ENCODE results near the gene NUP93.

NUP93 gene

GRCh38 chr16:56700195-56700594 is 29.7 kb upstream of the NUP93 start:
- ChIA-PET CTCF (interaction anchor here (2.9 kb wide), 1 partner anchor 99 kb away, joined by 15 read pairs; no protein-coding TSS in a partner anchor), POLR2A (interaction anchor here (1.0 kb wide), 1 partner anchor 96 kb away, joined by 3 read pairs; no protein-coding TSS in a partner anchor)
- TF ChIP-seq HDGF (IDR thresholded peaks at IDR 0.05; ENCODE audit: borderline replicate concordance) (no peak), CTBP1 (IDR thresholded peaks at IDR 0.05; ENCODE audit: borderline replicate concordance) (no peak), TARDBP (IDR thresholded peaks at IDR 0.05) (no peak), SP1 (IDR thresholded peaks at IDR 0.05) (no peak), FOXM1 (IDR thresholded peaks at IDR 0.05; ENCODE audit: borderline replicate concordance) (no peak), ZNF384 (IDR thresholded peaks at IDR 0.05) (no peak), ARNT (IDR thresholded peaks at IDR 0.05) (no peak), PKNOX1 (IDR thresholded peaks at IDR 0.05) (no peak), FOXK2 (IDR thresholded peaks at IDR 0.05) (no peak)
- DNase-seq (ENCODE audit: extremely low spot score): no peak

- ChIA-PET CTCF (interaction anchor here (1.2 to 2.9 kb wide), 3 partner anchors 27 to 168 kb away, joined by 3 to 15 read pairs (median 10); no protein-coding TSS in a partner anchor), POLR2A (interaction anchor here (1.0 kb wide), 1 partner anchor 96 kb away, joined by 3 read pairs; no protein-coding TSS in a partner anchor)
- DNase-seq (ENCODE audit: extremely low spot score): no peak
- TF ChIP-seq SP1 (IDR thresholded peaks at IDR 0.05) (no peak), SUZ12 (IDR thresholded peaks at IDR 0.05) (no peak), FOXA1 (IDR thresholded peaks at IDR 0.05) (no peak), HDGF (IDR thresholded peaks at IDR 0.05; ENCODE audit: borderline replicate concordance) (no peak), TARDBP (IDR thresholded peaks at IDR 0.05) (no peak), ARNT (IDR thresholded peaks at IDR 0.05) (no peak)
Observed at GRCh38 chr16:56700631-56701030, 29.3 kb upstream of the NUP93 start.

- POLR2A ChIA-PET: interaction anchor here (1.1 to 1.5 kb wide), 4 partner anchors 19 to 251 kb away, joined by 3 to 6 read pairs (median 5); partner anchors contain the start of genes MT1X, MT2A, NUDT21 and OGFOD1
- CTCF ChIA-PET: interaction anchor here (0.6 to 2.9 kb wide), 13 partner anchors 19 to 350 kb away, joined by 3 to 15 read pairs (median 4); partner anchors contain the start of gene MT1X
- DNase-seq (ENCODE audit: extremely low spot score): no peak
- TF ChIP-seq NFRKB (IDR thresholded peaks at IDR 0.05): no peak
- TF ChIP-seq LEF1 (IDR thresholded peaks at IDR 0.05; ENCODE audit: borderline replicate concordance): no peak
- no peak for TF ChIP-seq HDGF (IDR thresholded peaks at IDR 0.05; ENCODE audit: borderline replicate concordance)
- TF ChIP-seq ZNF384 (IDR thresholded peaks at IDR 0.05): no peak
- TF ChIP-seq SP1 (IDR thresholded peaks at IDR 0.05): no peak
- TF ChIP-seq FOXK2 (IDR thresholded peaks at IDR 0.05): no peak
Observed at GRCh38 chr16:56701534-56701933, 28.4 kb upstream of the NUP93 start.

- no peak for TF ChIP-seq L3MBTL2 (conservative IDR thresholded peaks at IDR 0.05)
- TF ChIP-seq CTBP1 (IDR thresholded peaks at IDR 0.05; ENCODE audit: borderline replicate concordance): no peak
- no peak for TF ChIP-seq PKNOX1 (IDR thresholded peaks at IDR 0.05)
- no peak for TF ChIP-seq HDGF (IDR thresholded peaks at IDR 0.05; ENCODE audit: borderline replicate concordance)
- TF ChIP-seq FOXA1 (IDR thresholded peaks at IDR 0.05): no peak
- no peak for TF ChIP-seq FOXK2 (IDR thresholded peaks at IDR 0.05)
- TF ChIP-seq LEF1 (IDR thresholded peaks at IDR 0.05; ENCODE audit: borderline replicate concordance): no peak
- TF ChIP-seq ARNT (IDR thresholded peaks at IDR 0.05): no peak
- no peak for TF ChIP-seq SP1 (IDR thresholded peaks at IDR 0.05)
- no peak for TF ChIP-seq BHLHE40 (IDR thresholded peaks at IDR 0.05; ENCODE audit: borderline replicate concordance)
- TF ChIP-seq ELF4 (IDR thresholded peaks at IDR 0.05): no peak
- ChIA-PET CTCF (interaction anchor here (1.1 to 2.9 kb wide), 4 partner anchors 91 to 189 kb away, joined by 5 to 15 read pairs (median 9); no protein-coding TSS in a partner anchor), POLR2A (interaction anchor here (1.2 to 1.5 kb wide), 2 partner anchors 20 to 94 kb away, joined by 3 to 6 read pairs; partner anchors contain the start of genes MT1X and MT2A)
- no peak for DNase-seq (ENCODE audit: extremely low spot score)
Observed at GRCh38 chr16:56702836-56703235, 27.1 kb upstream of the NUP93 start.

- POLR2A ChIA-PET: interaction anchor here (1.1 to 1.3 kb wide), 2 partner anchors 21 to 27 kb away, joined by 3 to 4 read pairs; partner anchors contain the start of gene MT1X
Observed at GRCh38 chr16:56708525-56709442, 21.1 kb upstream of the NUP93 start.

More at GRCh38 chr16:56708525-56709442, 21.1 kb upstream of the NUP93 start:
- CTCF ChIA-PET: no interaction called here
- no peak for DNase-seq (ENCODE audit: extremely low spot score)
- no peak for TF ChIP-seq BHLHE40 (IDR thresholded peaks at IDR 0.05; ENCODE audit: borderline replicate concordance)
- no peak for TF ChIP-seq SUZ12 (IDR thresholded peaks at IDR 0.05)
- TF ChIP-seq FOXM1 (IDR thresholded peaks at IDR 0.05; ENCODE audit: borderline replicate concordance): no peak
- TF ChIP-seq FOXA1 (IDR thresholded peaks at IDR 0.05): no peak
- no peak for TF ChIP-seq PKNOX1 (IDR thresholded peaks at IDR 0.05)
- no peak for TF ChIP-seq ZNF384 (IDR thresholded peaks at IDR 0.05)
- no peak for TF ChIP-seq LEF1 (IDR thresholded peaks at IDR 0.05; ENCODE audit: borderline replicate concordance)

All from HEK293T (cell line).